DND-41 (cell line): ENCODE results near the gene PDE3A.

Source experiments
- EZH2 ChIP-seq: IDR thresholded peaks from 3 replicates; pipeline ENCODE4 v1.6.1; 2012; ENCODE audit warnings: borderline replicate concordance, low read depth, mild to moderate bottlenecking, moderate library complexity, low read length, inconsistent platforms; ENCODE audit not compliant: severe bottlenecking
- TF ChIP-seq, protein P1 (sequence below): IDR thresholded peaks from 2 replicates; pipeline ENCODE4 v1.5.1; 2012; ENCODE audit warnings: borderline replicate concordance, low read length, moderate library complexity, mild to moderate bottlenecking; ENCODE audit not compliant: poor library complexity, severe bottlenecking; ENCODE audit errors: extremely low read depth

GRCh38 chr12:20585913-20586312 lies 217.6 kb downstream of the PDE3A start:
- TF ChIP-seq, protein P1, sequence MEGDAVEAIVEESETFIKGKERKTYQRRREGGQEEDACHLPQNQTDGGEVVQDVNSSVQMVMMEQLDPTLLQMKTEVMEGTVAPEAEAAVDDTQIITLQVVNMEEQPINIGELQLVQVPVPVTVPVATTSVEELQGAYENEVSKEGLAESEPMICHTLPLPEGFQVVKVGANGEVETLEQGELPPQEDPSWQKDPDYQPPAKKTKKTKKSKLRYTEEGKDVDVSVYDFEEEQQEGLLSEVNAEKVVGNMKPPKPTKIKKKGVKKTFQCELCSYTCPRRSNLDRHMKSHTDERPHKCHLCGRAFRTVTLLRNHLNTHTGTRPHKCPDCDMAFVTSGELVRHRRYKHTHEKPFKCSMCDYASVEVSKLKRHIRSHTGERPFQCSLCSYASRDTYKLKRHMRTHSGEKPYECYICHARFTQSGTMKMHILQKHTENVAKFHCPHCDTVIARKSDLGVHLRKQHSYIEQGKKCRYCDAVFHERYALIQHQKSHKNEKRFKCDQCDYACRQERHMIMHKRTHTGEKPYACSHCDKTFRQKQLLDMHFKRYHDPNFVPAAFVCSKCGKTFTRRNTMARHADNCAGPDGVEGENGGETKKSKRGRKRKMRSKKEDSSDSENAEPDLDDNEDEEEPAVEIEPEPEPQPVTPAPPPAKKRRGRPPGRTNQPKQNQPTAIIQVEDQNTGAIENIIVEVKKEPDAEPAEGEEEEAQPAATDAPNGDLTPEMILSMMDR: no peak
- TF ChIP-seq EZH2: no peak
